Esophagus muscularis mucosa (tissue), 3 donors: ENCODE measurements around the gene NUP62.

Experiments
- CTCF ChIP-seq, 3 experiments: fragments of 200-600 bp in 2 of 3; fragments of 450-650 bp in 1 of 3; sonication (generic) in 2 of 3; IDR thresholded peaks; one replicate each; pipeline ENCODE4 v1.5.1; 2017 to 2019; ENCODE audit warnings: antibody characterized with exemption in 3 of 3, mild to moderate bottlenecking in 2 of 3, moderate library complexity in 1 of 3
- POLR2AphosphoS5 ChIP-seq, 2 donors: sonication (generic); formaldehyde crosslinking; IDR thresholded peaks; one replicate each; pipeline ENCODE4 v1.6.1; 2017; ENCODE audit warnings: antibody characterized with exemption in 2 of 2

- TF ChIP-seq CTCF (IDR thresholded peaks at IDR 0.05): no peak
- no peak for TF ChIP-seq POLR2AphosphoS5 (IDR thresholded peaks at IDR 0.05)
These were observed 8.5 kb downstream of the NUP62 start for GRCh38 chr19:49920624-49921363.
